Peyer's patch (tissue), 4 donors: Measurements from ENCODE around the gene HJURP.

ENCODE experiments used
- POLR2A ChIP-seq, 2 donors: fragments of 450-650 bp; IDR thresholded peaks; one replicate each; pipeline ENCODE4 v1.5.1; 2017; ENCODE audit warnings: antibody characterized with exemption in 2 of 2, mild to moderate bottlenecking in 2 of 2, moderate library complexity in 2 of 2
- TF ChIP-seq, protein P1 (sequence below), 6 experiments: fragments of 450-650 bp in 4 of 6; fragments of 200-600 bp in 2 of 6; sonication (generic) in 1 of 6; IDR thresholded peaks; one replicate each; pipeline ENCODE4 v1.5.1; 2017 to 2019; ENCODE audit warnings: antibody characterized with exemption in 6 of 6, mild to moderate bottlenecking in 3 of 6, moderate library complexity in 1 of 6

DNA sequence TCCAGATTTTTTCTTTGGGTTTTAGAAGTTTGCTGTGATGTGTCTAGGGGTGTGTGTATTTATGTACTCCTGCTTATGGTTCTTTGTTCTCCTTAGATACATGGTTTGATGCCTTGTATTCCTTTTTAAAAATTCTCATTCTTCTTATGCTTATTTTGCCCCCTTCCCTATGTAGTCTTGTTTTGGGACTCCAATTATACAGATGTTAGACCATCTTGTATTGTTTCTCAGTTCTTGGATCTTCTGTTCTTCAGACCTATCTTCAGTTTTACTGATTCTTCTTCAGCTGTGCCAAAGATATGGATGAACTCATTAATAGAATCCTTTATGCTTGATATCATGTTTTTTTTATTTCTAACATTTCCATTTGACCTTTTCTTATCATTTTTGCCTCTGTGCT lies 28.0 kb upstream of the HJURP start:
- TF ChIP-seq POLR2A (IDR thresholded peaks at IDR 0.05), result no peak
- TF ChIP-seq, protein P1, sequence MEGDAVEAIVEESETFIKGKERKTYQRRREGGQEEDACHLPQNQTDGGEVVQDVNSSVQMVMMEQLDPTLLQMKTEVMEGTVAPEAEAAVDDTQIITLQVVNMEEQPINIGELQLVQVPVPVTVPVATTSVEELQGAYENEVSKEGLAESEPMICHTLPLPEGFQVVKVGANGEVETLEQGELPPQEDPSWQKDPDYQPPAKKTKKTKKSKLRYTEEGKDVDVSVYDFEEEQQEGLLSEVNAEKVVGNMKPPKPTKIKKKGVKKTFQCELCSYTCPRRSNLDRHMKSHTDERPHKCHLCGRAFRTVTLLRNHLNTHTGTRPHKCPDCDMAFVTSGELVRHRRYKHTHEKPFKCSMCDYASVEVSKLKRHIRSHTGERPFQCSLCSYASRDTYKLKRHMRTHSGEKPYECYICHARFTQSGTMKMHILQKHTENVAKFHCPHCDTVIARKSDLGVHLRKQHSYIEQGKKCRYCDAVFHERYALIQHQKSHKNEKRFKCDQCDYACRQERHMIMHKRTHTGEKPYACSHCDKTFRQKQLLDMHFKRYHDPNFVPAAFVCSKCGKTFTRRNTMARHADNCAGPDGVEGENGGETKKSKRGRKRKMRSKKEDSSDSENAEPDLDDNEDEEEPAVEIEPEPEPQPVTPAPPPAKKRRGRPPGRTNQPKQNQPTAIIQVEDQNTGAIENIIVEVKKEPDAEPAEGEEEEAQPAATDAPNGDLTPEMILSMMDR (IDR thresholded peaks at IDR 0.05), result no peak
